GM12872 (cell line): ENCODE results near the gene TTC38.

Source experiments
- TF ChIP-seq, protein P1 (sequence below): IDR thresholded peaks from 3 replicates; pipeline ENCODE4 v1.5.1; 2011; ENCODE audit warnings: low read depth, mild to moderate bottlenecking, low read length, moderate library complexity; ENCODE audit not compliant: insufficient read depth

TTC38 gene

DNA sequence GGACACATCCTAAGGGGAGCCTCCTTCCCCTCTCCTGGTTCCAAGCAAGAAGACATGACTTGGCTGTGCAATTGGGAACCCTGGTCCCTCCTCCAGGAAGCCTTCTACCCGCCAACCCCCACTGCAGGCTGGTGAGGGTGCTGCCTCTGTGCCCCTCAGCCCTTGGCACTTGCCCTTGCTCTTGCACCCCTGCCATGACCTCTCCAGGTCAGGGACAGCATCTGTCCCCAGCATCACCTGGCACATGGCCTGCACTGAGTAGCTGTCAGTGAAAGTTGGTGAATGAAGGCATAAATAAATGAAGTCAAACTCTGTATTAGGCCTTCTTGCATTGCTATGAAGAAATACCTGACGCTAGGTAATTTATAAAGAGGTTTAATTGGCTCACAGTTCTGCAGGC, 27.0 kb downstream of the TTC38 start:
- TF ChIP-seq, protein P1, sequence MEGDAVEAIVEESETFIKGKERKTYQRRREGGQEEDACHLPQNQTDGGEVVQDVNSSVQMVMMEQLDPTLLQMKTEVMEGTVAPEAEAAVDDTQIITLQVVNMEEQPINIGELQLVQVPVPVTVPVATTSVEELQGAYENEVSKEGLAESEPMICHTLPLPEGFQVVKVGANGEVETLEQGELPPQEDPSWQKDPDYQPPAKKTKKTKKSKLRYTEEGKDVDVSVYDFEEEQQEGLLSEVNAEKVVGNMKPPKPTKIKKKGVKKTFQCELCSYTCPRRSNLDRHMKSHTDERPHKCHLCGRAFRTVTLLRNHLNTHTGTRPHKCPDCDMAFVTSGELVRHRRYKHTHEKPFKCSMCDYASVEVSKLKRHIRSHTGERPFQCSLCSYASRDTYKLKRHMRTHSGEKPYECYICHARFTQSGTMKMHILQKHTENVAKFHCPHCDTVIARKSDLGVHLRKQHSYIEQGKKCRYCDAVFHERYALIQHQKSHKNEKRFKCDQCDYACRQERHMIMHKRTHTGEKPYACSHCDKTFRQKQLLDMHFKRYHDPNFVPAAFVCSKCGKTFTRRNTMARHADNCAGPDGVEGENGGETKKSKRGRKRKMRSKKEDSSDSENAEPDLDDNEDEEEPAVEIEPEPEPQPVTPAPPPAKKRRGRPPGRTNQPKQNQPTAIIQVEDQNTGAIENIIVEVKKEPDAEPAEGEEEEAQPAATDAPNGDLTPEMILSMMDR = no peak

DNA sequence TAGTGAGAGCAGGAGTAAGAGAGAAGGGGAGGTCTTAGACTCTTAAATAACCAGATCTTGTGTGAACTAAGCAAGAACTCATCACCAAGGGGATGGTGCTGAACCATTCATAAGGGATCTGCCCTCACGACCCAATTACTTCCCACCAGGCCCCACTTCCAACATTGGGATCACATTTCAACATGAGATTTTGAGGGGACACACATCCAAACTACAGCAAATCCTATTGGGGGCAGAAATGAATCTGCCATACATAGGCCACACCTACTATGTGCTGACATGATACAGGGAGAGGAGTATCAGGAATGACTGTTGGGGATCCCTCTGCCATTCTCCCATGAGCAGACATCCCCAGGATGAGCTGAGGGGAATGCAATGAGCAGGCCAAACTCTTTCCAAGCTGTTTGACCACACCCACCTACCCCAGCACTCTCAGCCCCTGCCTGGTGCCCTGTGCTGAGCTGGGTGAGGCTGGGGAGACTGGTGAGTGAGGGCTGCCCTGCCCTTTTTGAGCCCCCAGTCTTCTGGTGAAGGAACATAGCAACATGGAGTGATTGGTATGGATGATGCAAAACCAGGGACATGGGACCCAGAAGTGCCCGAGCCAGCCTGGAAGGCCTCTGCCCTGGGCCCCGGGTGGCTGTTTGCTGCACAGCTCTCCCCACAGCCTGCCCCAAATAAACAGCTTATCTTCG, 27.6 kb downstream of the TTC38 start:
- TF ChIP-seq, protein P1 = no peak

DNA sequence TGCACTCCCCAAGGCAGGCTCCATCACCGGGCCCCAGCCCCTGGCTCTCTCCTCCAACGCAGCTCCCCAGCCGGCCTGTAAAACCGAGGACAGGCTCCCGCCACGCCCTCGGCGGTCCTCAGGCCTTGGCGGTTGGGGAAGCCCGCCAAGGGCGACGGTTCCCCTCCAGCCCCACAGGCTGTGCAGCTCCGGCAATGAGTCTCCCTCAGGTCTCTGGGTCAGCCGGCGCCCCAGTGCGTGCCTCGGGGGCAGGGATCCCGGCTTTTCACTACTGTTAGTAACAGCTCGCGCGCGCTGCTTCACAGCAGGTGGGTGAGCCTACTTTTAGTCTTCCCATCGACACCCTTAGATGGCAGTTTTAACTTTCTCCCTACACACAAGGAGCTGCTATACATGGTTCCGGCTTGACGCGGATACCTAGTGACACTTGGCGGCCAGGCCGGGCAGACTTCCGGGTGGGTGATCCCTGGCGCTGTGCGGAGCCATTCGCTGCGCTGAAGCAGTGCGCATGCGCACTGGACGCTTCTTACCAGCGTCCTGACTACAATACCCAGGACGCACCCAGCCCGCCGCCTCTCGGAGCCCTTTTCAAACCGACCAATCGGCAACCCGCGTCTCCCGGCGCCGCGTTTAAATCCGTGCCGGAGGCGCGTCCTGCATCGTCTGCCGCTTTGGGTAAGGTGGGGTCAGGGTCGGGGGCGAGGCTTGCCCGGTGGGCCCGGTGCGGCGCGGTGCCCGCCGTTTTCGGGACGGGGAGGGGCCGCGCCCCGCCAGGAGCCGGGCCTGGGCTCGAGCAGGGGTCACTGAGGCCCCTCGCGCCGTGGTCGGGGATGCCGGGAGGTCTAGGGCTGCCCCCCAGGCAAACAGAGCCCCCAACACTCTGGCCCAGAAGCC, 28.7 kb downstream of the TTC38 start, which contains the start of gene GTSE1:
GTSE1 (plus strand) TSS at position 614 of the 894 bp plus-strand sequence. CDS start 531 bp downstream, outside the sequence.
- TF ChIP-seq, protein P1 = no peak

DNA sequence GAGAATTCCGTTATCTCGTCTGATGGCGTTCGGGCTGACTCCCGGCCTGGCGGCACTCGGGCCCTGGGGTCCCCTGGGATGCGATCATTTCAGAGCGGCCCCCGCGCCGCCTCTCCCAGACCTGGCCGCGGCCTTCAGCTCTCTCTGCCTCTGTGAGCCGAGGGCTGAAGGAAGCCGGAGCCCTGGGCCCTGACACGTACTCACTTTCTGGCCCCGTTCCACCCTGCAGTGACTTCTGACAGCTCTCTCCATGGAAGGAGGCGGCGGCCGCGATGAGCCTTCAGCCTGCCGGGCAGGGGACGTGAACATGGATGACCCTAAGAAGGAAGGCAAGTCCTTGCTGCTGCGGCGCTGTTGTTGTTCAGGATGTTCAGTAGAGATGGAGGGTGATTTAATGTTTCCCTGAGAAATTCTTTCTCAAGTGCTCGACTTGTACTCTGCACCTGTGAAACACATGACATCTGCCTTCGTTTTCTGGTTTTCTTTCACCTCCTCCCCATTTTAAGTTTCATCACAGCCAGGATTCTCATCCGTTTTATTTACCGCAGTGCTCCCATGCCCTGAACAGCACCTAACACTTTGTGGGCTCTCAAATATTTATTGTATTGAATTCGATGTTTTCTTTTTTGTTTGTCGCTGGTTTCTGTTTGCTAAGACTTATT, 29.5 kb downstream of the TTC38 start:
- TF ChIP-seq, protein P1 = no peak

DNA sequence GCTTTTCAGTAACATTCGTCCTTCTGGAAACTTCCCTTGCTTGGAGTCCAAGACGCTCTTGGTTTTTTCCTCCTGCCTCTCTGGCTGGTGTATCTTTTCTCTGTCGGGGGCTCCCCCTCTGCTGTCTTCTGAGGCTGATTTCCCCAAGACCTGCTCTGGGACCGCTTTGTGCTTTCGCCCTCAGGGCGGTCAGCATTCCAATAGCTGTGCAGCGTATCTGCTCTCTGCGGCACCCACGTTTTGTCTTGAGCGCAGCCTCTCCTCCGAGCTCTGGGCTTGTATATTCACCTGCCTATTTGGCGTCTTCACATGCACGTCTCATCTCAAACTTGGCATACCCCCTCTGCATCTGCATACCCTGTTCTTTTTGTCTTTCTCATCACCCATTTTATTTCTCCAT, 31.3 kb downstream of the TTC38 start:
- TF ChIP-seq, protein P1 = no peak

DNA sequence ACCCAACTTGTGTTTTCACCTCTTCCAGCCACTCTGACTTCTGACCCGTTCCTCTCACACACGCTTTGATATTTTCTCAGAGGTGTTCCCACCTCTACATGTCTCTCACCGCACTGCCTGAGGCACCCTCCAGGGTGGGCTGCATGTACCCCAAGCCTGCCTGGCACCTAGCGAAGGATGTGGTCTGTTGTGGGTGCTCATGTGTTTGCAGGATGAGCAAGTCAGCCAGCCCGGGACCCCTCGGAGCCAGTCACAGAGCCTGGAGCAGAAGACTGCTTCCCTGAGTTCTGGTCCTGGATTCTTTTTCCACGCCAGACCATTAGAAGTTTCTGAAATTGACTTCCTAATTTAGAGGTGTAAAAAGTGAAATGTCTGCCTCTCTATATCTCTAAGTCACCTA, 32.7 kb downstream of the TTC38 start:
- TF ChIP-seq, protein P1 = no peak
